Right lobe of liver (tissue), 6 donors: Measurements from ENCODE around the gene TRIO. TPM values are rescaled to one million over a fixed set of nuclear protein-coding genes. Genes with fewer than 3 reads are reported as not detected.
A peak's percentile ranks its signal among the peaks of the same experiment; 100 is the strongest.

Experiments
- ATAC-seq, 4 donors: fragments of 200-7000 bp; cut with Tn5 transposase; one replicate each; pipeline ENCODE4 v1.9.1; 2020; ENCODE audit warnings: mild to moderate bottlenecking in 4 of 4, moderate library complexity in 4 of 4
- DNase-seq, 3 donors: peaks; one replicate each; pipeline ENCODE4 v3.0.0-alpha.2; 2020
- H3K27ac ChIP-seq, 3 donors: fragments of 200-600 bp; one replicate each; pipeline ENCODE4 v1.8.0; 2022
- H3K27me3 ChIP-seq, 2 donors: fragments of 200-600 bp; one replicate each; pipeline ENCODE4 v1.8.0; 2022
- H3K36me3 ChIP-seq, 4 donors: fragments of 200-600 bp; sonication (generic) in 1 of 4; one replicate each; pipeline versions ENCODE4 v1.5.1 to v1.8.0; 2017 to 2022; ENCODE audit warnings: control low read depth in 1 of 4
- H3K4me1 ChIP-seq, 4 donors: fragments of 200-600 bp; sonication (generic) in 1 of 4; one replicate each; pipeline versions ENCODE4 v1.5.1 to v1.8.0; 2017 to 2022; ENCODE audit warnings: control low read depth in 1 of 4
- H3K4me3 ChIP-seq, 3 donors: fragments of 200-600 bp; one replicate each; pipeline ENCODE4 v1.8.0; 2022
- H3K9me3 ChIP-seq, 4 donors: fragments of 200-600 bp; sonication (generic) in 1 of 4; one replicate each; pipeline versions ENCODE4 v1.5.1 to v1.8.0; 2017 to 2022; ENCODE audit warnings: control low read depth in 1 of 4
- CTCF ChIP-seq, 4 donors: fragments of 200-600 bp in 3 of 4; fragments of 450-650 bp in 1 of 4; IDR thresholded peaks; one replicate each; pipeline versions ENCODE4 v1.5.1 to v1.8.0; 2016 to 2022; ENCODE audit warnings: antibody characterized with exemption in 4 of 4, mild to moderate bottlenecking in 2 of 4
- POLR2A ChIP-seq: fragments of 450-650 bp; IDR thresholded peaks from one replicate; pipeline ENCODE4 v1.6.1; 2017; ENCODE audit warnings: antibody characterized with exemption, mild to moderate bottlenecking
- WGBS: methylation state at CpG from one replicate; pipeline ENCODE4 v1.1.6; 2018; ENCODE audit warnings: low coverage, low lambda C conversion rate; ENCODE audit not compliant: insufficient coverage; ENCODE audit errors: missing lambda C conversion rate; 5-methylcytosine and 5-hydroxymethylcytosine counted together
- intact Hi-C, 2 donors: fragments of 100-400 bp; cut with DNase I; formaldehyde crosslinking; loops; one replicate each; pipeline versions ENCODE4 v1.11.2 to v1.14.1; 2022
- total RNA-seq, 6 experiments: library from RNA; depleted of rRNA in 2 of 6; stranded (reverse); fragments of >200 nt in 2 of 6; fragmentation: NEBNext Ultra II Directional in 3 of 6; extraction: Animal tissue kit (Norgen Biotek cat#: 25700) in 3 of 6; gene quantifications; one replicate each; pipeline versions ENCODE4 v1.1.0 to v1.2.4, GENCODE V29; 2016 to 2023
- donor health status: DM: no; HTN: yes; CAD: no.
- donor health status: DM: no; HTN: no; CAD: no.
- donor health status: DM: no; HTN: no; CAD: no.
- donor health status: DM: no; HTN: yes; CAD: no.
- donor health status: DM: no; HTN: yes; CAD: no.

The TRIO gene
- total RNA-seq, 6 experiments from 2014 or later: 34.7 to 63.5 (median 50.2) TPM

DNA sequence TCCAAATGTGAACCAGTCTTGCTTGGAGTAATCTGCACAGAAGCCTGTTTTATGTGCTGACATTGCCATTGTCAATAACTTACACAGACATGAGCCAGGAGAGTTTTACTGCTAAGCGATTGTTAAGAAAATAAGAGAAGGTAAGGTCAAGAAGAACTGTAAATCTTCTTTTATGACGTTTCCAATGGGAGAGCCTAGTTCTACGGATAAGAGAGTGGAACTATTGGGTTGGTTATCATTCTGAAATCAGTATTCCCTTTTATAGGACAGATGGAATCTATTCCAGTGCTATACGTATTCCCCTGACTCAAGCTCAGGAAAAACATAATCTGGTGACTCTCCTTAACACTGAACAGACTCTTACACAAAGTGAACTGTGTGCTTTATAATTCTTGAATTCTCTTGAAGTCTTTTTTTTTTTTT is 300.5 kb downstream of the TRIO start:
- no peaks in the 10 kb centered on the region for H3K9me3 ChIP-seq
- H3K36me3 ChIP-seq: no peaks in the 10 kb centered on the region
- TF ChIP-seq CTCF (IDR thresholded peaks at IDR 0.05) (no peak), POLR2A (no peak)
- H3K4me3 ChIP-seq: no peak overlapping the region
- ATAC-seq (no peak), DNase-seq (no peak)
- no peak overlapping the region for H3K27ac ChIP-seq
- intact Hi-C loops: no loop called here
- WGBS: 83% methylated on average over 3 of the region's 4 CpGs
- no peaks in the 10 kb centered on the region for H3K4me1 ChIP-seq
- H3K27me3 ChIP-seq: no peaks in the 10 kb centered on the region

- no peaks in the 10 kb centered on the region for H3K9me3 ChIP-seq
- H3K4me1 ChIP-seq: no peaks in the 10 kb centered on the region
- H3K27me3 ChIP-seq: no peaks in the 10 kb centered on the region
- no peak overlapping the region for H3K27ac ChIP-seq
- ATAC-seq (no peak), DNase-seq (no peak)
- H3K36me3 ChIP-seq: no peaks in the 10 kb centered on the region
- TF ChIP-seq POLR2A (no peak), CTCF (IDR thresholded peaks at IDR 0.05) (no peak)
- intact Hi-C loops: no loop called here
- WGBS: 53% methylated on average over 3 of the region's 3 CpGs
- no peak overlapping the region for H3K4me3 ChIP-seq
Measured at GRCh38 chr5:14444161-14444560, 301.0 kb downstream of the TRIO start.

DNA sequence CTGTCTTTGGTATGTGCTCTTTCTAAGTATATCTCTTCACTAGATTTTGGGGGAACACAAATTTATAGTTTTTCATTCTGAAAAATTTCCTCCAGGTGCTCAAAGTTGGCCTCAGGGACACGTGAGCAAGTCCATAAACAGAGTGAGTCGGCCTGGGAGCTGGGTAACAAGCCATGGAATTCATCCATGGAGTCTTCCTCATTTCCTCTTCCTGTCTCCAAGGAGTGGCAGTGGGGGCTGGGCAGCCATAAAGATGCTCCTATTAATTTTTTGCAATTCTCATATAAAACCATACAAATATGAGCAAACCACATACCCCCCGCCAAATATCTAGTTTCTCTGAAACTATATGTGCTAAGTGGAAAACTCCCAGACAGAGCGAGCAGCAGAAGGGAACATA is 301.9 kb downstream of the TRIO start:
- no peak for TF ChIP-seq CTCF (IDR thresholded peaks at IDR 0.05)
- no peak for TF ChIP-seq POLR2A
- H3K27me3 ChIP-seq: no peaks in the 10 kb centered on the region
- H3K36me3 ChIP-seq: no peaks in the 10 kb centered on the region
- intact Hi-C loops: no loop called here
- H3K27ac ChIP-seq: no peak overlapping the region
- WGBS: 85% methylated on average over 4 of the region's 4 CpGs
- ATAC-seq (no peak), DNase-seq (no peak)
- H3K9me3 ChIP-seq: no peaks in the 10 kb centered on the region
- no peaks in the 10 kb centered on the region for H3K4me1 ChIP-seq
- H3K4me3 ChIP-seq: no peak overlapping the region

- peak in 2 of 4 donors; percentile 16 to 42 for ATAC-seq
Measured at GRCh38 chr5:14445576-14446290, 302.6 kb downstream of the TRIO start.

More at GRCh38 chr5:14445576-14446290, 302.6 kb downstream of the TRIO start:
- Histone ChIP-seq H3K4me1 (no peaks in the 10 kb centered on the region), H3K9me3 (no peaks in the 10 kb centered on the region), H3K27me3 (no peaks in the 10 kb centered on the region), H3K27ac (no peak overlapping the region), H3K4me3 (no peak overlapping the region), H3K36me3 (no peaks in the 10 kb centered on the region)
- intact Hi-C loops: no loop called here
- TF ChIP-seq POLR2A: no peak
- TF ChIP-seq CTCF (IDR thresholded peaks at IDR 0.05): no peak
- DNase-seq: no peak
- WGBS: 72% methylated on average over 11 of the region's 15 CpGs
